HepG2 (cell line): Measurements from ENCODE around the gene CMTM2. TPM values are rescaled to one million over a fixed set of nuclear protein-coding genes. Genes with fewer than 3 reads are reported as not detected.
A peak's percentile ranks its signal among the peaks of the same experiment; 100 is the strongest.

Experiments used
- U2AF2 ChIP-seq: fragments of 200-400 bp; formaldehyde crosslinking; IDR thresholded peaks from 2 replicates; pipeline ENCODE4 v1.6.1; 2017; ENCODE audit warnings: low read depth, mild to moderate bottlenecking, low read length
- ZFAT ChIP-seq: sonication (generic); formaldehyde crosslinking; conservative IDR thresholded peaks from 2 replicates; pipeline ENCODE4 v1.8.1; 2023; ENCODE audit warnings: missing genetic modification reagents, inconsistent platforms
- ZNF354B ChIP-seq: sonication (generic); formaldehyde crosslinking; IDR thresholded peaks from 2 replicates; pipeline ENCODE4 v1.8.0; 2022; ENCODE audit warnings: mild to moderate bottlenecking, missing genetic modification reagents
- ZNF460 ChIP-seq: sonication (generic); formaldehyde crosslinking; IDR thresholded peaks from 2 replicates; pipeline ENCODE4 v1.5.1; 2020; ENCODE audit warnings: missing genetic modification reagents, mild to moderate bottlenecking, borderline replicate concordance
- polyA plus RNA-seq, 8 experiments: library from polyadenylated mRNA; depleted of rRNA in 3 of 8; stranded (reverse) in 7 of 8; unstranded in 1 of 8; fragments of >200 nt; fragmentation: Illumina TruSeq in 4 of 8; extraction: Trizol in 4 of 8; gene quantifications; 2 replicates each; pipeline versions ENCODE4 v1.2.1 to v1.2.3, GENCODE V29; 2011 to 2016; ENCODE audit warnings: low read depth in 4 of 8, missing spikeins in 1 of 8, mixed read lengths in 1 of 8; ENCODE audit not compliant: insufficient read depth in 1 of 8
- total RNA-seq, 5 experiments: library from RNA; depleted of rRNA; stranded (reverse); fragments of >200 nt; fragmentation: Illumina TruSeq; extraction: Trizol; gene quantifications; 2 replicates each; pipeline ENCODE4 v1.2.3, GENCODE V29; 2016; ENCODE audit warnings: low read depth in 1 of 5
- TF ChIP-seq, protein P1 (sequence below): fragments of 450-650 bp; IDR thresholded peaks from 2 replicates; pipeline ENCODE4 v1.6.1; 2017
- TF ChIP-seq, protein P2 (sequence below): sonication (generic); formaldehyde crosslinking; IDR thresholded peaks from 2 replicates; pipeline ENCODE4 v1.4.0; 2020; ENCODE audit warnings: missing genetic modification reagents, borderline replicate concordance
- TF ChIP-seq, protein P3 (sequence below): sonication (generic); formaldehyde crosslinking; conservative IDR thresholded peaks from 2 replicates; pipeline ENCODE4 v1.8.1; 2023; ENCODE audit warnings: missing genetic modification reagents
- TF ChIP-seq, protein P4 (sequence below): sonication (generic); formaldehyde crosslinking; IDR thresholded peaks from 2 replicates; pipeline ENCODE4 v1.5.0; 2020; ENCODE audit warnings: missing genetic modification reagents
- TF ChIP-seq, protein P5 (sequence below): sonication (generic); formaldehyde crosslinking; IDR thresholded peaks from 2 replicates; pipeline ENCODE4 v1.8.1; 2023; ENCODE audit warnings: mild to moderate bottlenecking, missing genetic modification reagents
- TF ChIP-seq, protein P6 (sequence below), 2 experiments: sonication (generic) in 1 of 2; formaldehyde crosslinking in 1 of 2; IDR thresholded peaks; 2 replicates each; pipeline versions ENCODE4 v1.4.0 to v1.6.1; 2016 to 2020; ENCODE audit warnings: borderline replicate concordance in 1 of 2, low read depth in 1 of 2, mild to moderate bottlenecking in 1 of 2, missing genetic modification reagents in 1 of 2
- TF ChIP-seq, protein P7 (sequence below), 2 experiments: sonication (generic) in 1 of 2; formaldehyde crosslinking in 1 of 2; IDR thresholded peaks; 2 replicates each; pipeline versions ENCODE4 v1.5.1 to v1.6.1; 2011 to 2020; ENCODE audit warnings: borderline replicate concordance in 1 of 2, low read depth in 1 of 2, low read length in 1 of 2, mild to moderate bottlenecking in 1 of 2, missing genetic modification reagents in 1 of 2, moderate library complexity in 1 of 2

The CMTM2 gene
- total and polyA plus RNA-seq, 2 of the 13 experiments (the other 11 are each of a cell fraction or from before 2014, with no cell fraction given): not detected

DNA sequence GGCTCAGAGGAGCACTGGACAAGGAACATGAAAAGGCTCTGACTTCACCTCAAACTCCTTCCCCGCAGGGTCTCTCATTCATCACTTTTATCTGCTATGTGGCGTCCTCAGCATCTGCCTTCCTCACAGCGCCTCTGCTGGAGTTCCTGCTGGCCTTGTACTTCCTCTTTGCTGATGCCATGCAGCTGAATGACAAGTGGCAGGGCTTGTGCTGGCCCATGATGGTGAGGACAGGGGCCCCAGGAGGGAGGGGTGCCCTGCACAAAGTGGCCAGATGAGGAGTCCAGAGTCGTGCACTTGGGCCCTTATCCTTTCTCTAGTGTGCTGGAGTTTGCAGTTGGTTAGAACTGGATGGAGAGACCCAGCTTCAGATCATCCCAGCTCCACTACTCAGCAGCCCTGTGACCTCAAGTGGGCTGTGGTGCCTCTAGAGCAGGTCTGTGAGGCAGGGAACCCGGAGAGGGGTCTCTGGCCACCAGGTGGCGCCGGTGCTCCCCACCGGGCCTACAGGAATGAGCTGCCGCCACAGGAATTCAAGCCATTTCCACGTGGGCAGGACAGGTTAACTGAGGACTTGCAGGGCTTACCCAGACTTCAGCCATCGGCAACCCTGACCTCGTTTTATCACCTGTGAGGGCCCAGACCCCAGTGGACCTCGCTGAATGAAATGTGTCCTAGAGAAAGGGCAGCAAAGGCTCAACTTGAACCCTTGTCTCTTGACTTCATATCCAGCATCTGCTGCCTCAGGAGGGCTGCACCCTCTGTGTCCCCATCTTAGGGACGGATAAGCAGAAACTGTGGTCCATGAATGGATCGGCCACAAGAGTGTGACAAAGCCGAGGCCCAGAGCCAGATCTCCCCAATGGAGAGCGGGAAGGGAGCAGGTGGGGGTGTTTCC, 29.2 kb downstream of the CMTM2 start (continued):
- TF ChIP-seq, protein P1, sequence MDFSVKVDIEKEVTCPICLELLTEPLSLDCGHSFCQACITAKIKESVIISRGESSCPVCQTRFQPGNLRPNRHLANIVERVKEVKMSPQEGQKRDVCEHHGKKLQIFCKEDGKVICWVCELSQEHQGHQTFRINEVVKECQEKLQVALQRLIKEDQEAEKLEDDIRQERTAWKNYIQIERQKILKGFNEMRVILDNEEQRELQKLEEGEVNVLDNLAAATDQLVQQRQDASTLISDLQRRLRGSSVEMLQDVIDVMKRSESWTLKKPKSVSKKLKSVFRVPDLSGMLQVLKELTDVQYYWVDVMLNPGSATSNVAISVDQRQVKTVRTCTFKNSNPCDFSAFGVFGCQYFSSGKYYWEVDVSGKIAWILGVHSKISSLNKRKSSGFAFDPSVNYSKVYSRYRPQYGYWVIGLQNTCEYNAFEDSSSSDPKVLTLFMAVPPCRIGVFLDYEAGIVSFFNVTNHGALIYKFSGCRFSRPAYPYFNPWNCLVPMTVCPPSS: no peak
- TF ChIP-seq ZNF460 (CRISPR knock-in tag) (no peak), U2AF2 (no peak), ZFAT (CRISPR knock-in tag) (no peak), ZNF354B (no peak)
- TF ChIP-seq, protein P2, sequence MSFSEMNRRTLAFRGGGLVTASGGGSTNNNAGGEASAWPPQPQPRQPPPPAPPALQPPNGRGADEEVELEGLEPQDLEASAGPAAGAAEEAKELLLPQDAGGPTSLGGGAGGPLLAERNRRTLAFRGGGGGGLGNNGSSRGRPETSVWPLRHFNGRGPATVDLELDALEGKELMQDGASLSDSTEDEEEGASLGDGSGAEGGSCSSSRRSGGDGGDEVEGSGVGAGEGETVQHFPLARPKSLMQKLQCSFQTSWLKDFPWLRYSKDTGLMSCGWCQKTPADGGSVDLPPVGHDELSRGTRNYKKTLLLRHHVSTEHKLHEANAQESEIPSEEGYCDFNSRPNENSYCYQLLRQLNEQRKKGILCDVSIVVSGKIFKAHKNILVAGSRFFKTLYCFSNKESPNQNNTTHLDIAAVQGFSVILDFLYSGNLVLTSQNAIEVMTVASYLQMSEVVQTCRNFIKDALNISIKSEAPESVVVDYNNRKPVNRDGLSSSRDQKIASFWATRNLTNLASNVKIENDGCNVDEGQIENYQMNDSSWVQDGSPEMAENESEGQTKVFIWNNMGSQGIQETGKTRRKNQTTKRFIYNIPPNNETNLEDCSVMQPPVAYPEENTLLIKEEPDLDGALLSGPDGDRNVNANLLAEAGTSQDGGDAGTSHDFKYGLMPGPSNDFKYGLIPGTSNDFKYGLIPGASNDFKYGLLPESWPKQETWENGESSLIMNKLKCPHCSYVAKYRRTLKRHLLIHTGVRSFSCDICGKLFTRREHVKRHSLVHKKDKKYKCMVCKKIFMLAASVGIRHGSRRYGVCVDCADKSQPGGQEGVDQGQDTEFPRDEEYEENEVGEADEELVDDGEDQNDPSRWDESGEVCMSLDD (CRISPR knock-in tag): no peak
- TF ChIP-seq, protein P3, sequence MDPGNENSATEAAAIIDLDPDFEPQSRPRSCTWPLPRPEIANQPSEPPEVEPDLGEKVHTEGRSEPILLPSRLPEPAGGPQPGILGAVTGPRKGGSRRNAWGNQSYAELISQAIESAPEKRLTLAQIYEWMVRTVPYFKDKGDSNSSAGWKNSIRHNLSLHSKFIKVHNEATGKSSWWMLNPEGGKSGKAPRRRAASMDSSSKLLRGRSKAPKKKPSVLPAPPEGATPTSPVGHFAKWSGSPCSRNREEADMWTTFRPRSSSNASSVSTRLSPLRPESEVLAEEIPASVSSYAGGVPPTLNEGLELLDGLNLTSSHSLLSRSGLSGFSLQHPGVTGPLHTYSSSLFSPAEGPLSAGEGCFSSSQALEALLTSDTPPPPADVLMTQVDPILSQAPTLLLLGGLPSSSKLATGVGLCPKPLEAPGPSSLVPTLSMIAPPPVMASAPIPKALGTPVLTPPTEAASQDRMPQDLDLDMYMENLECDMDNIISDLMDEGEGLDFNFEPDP: no peak
- TF ChIP-seq, protein P4, sequence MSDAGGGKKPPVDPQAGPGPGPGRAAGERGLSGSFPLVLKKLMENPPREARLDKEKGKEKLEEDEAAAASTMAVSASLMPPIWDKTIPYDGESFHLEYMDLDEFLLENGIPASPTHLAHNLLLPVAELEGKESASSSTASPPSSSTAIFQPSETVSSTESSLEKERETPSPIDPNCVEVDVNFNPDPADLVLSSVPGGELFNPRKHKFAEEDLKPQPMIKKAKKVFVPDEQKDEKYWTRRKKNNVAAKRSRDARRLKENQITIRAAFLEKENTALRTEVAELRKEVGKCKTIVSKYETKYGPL (CRISPR knock-in tag): no peak
- TF ChIP-seq, protein P5, sequence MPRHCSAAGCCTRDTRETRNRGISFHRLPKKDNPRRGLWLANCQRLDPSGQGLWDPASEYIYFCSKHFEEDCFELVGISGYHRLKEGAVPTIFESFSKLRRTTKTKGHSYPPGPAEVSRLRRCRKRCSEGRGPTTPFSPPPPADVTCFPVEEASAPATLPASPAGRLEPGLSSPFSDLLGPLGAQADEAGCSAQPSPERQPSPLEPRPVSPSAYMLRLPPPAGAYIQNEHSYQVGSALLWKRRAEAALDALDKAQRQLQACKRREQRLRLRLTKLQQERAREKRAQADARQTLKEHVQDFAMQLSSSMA (CRISPR knock-in tag): peak; percentile 87; the same call in 1 of the 2 replicates
- TF ChIP-seq, protein P6, sequence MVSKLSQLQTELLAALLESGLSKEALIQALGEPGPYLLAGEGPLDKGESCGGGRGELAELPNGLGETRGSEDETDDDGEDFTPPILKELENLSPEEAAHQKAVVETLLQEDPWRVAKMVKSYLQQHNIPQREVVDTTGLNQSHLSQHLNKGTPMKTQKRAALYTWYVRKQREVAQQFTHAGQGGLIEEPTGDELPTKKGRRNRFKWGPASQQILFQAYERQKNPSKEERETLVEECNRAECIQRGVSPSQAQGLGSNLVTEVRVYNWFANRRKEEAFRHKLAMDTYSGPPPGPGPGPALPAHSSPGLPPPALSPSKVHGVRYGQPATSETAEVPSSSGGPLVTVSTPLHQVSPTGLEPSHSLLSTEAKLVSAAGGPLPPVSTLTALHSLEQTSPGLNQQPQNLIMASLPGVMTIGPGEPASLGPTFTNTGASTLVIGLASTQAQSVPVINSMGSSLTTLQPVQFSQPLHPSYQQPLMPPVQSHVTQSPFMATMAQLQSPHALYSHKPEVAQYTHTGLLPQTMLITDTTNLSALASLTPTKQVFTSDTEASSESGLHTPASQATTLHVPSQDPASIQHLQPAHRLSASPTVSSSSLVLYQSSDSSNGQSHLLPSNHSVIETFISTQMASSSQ (IDR thresholded peaks at IDR 0.05; ENCODE audit: low read depth): no peak
- TF ChIP-seq, protein P6 (CRISPR knock-in tag; IDR thresholded peaks at IDR 0.05; ENCODE audit: borderline replicate concordance): peak; percentile 46; the same call in 1 of the 2 replicates
- TF ChIP-seq, protein P7, sequence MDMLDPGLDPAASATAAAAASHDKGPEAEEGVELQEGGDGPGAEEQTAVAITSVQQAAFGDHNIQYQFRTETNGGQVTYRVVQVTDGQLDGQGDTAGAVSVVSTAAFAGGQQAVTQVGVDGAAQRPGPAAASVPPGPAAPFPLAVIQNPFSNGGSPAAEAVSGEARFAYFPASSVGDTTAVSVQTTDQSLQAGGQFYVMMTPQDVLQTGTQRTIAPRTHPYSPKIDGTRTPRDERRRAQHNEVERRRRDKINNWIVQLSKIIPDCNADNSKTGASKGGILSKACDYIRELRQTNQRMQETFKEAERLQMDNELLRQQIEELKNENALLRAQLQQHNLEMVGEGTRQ (IDR thresholded peaks at IDR 0.05; ENCODE audit: low read depth, low read length): peak; percentile 42; the same call in 1 of the 2 replicates
- TF ChIP-seq, protein P7 (CRISPR knock-in tag; IDR thresholded peaks at IDR 0.05; ENCODE audit: borderline replicate concordance): 0 out of 2 replicates have a peak, but pooled peaks have one; percentile 43
